Fibroblast of lung (primary cell): ENCODE measurements around the gene CDYL2. TPM values are rescaled to one million over a fixed set of nuclear protein-coding genes. Genes with fewer than 3 reads are reported as not detected.

Experiments used
- DNase-seq, 2 donors: peaks; one replicate each; pipeline versions ENCODE4 v3.0.0 to v3.0.0-alpha.2; 2010; ENCODE audit warnings: low read depth in 2 of 2
- H2AFZ ChIP-seq: 2 replicates; pipeline ENCODE4 v1.5.1; 2012; ENCODE audit warnings: low read length, control low read depth, inconsistent platforms
- H3K27ac ChIP-seq: 2 replicates; pipeline ENCODE4 v1.5.1; 2011; ENCODE audit warnings: low read length, control low read depth; ENCODE audit not compliant: insufficient read depth
- H3K27me3 ChIP-seq: 2 replicates; pipeline ENCODE4 v1.5.1; 2011; ENCODE audit warnings: mild to moderate bottlenecking, low read length; ENCODE audit not compliant: control insufficient read depth, insufficient read depth
- H3K36me3 ChIP-seq: 2 replicates; pipeline ENCODE4 v1.5.1; 2011; ENCODE audit warnings: low read length; ENCODE audit not compliant: control insufficient read depth, insufficient read depth
- H3K4me1 ChIP-seq: 2 replicates; pipeline ENCODE4 v1.5.1; 2011; ENCODE audit warnings: low read length; ENCODE audit not compliant: control insufficient read depth, insufficient read depth; ENCODE audit errors: extremely low read depth
- H3K4me2 ChIP-seq: 2 replicates; pipeline ENCODE4 v1.5.1; 2011; ENCODE audit warnings: low read length, control low read depth; ENCODE audit not compliant: insufficient read depth; ENCODE audit errors: extremely low read depth
- H3K4me3 ChIP-seq, 4 experiments: fragments of 200-600 bp in 1 of 4; sonication (generic) in 1 of 4; replicated peaks in 1 of 4; 2 replicates each; pipeline ENCODE4 v1.5.1; 2011 to 2016; ENCODE audit warnings: low read length in 4 of 4, low read depth in 3 of 4, mild to moderate bottlenecking in 3 of 4, control low read depth in 2 of 4, inconsistent platforms in 1 of 4, mixed read lengths in 1 of 4; ENCODE audit not compliant: insufficient read depth in 1 of 4; ENCODE audit errors: control extremely low read depth in 1 of 4
- H3K79me2 ChIP-seq: 2 replicates; pipeline ENCODE4 v1.5.1; 2012; ENCODE audit warnings: mild to moderate bottlenecking, low read length, inconsistent platforms; ENCODE audit not compliant: control insufficient read depth, insufficient read depth
- H3K9ac ChIP-seq: 2 replicates; pipeline ENCODE4 v1.5.1; 2011; ENCODE audit warnings: mild to moderate bottlenecking, low read length, control low read depth; ENCODE audit not compliant: insufficient read depth
- H3K9me3 ChIP-seq: 2 replicates; pipeline ENCODE4 v1.5.1; 2012; ENCODE audit warnings: low read depth, low read length; ENCODE audit not compliant: control insufficient read depth, insufficient read depth
- H4K20me1 ChIP-seq: 2 replicates; pipeline ENCODE4 v1.5.1; 2011; ENCODE audit warnings: low read length; ENCODE audit not compliant: control insufficient read depth, insufficient read depth; ENCODE audit errors: extremely low read depth
- EZH2 ChIP-seq: IDR thresholded peaks from 2 replicates; pipeline ENCODE4 v1.5.1; 2012; ENCODE audit warnings: low read length, control low read depth, mild to moderate bottlenecking; ENCODE audit errors: missing control alignments
- polyA plus RNA-seq, 2 donors: library from polyadenylated mRNA; depleted of rRNA in 1 of 2; stranded (reverse) in 1 of 2; unstranded in 1 of 2; fragments of >200 nt; gene quantifications; 2 replicates each; pipeline ENCODE4 v1.2.1, GENCODE V29; 2011 to 2012; ENCODE audit warnings: missing spikeins in 1 of 2
- total RNA-seq: library from RNA; depleted of rRNA; stranded (reverse); fragments of >200 nt; gene quantifications from 2 replicates; pipeline ENCODE4 v1.2.1, GENCODE V29; 2014
- TF ChIP-seq, protein P1 (sequence below), 2 donors: IDR thresholded peaks in 1 of 2; conservative IDR thresholded peaks in 1 of 2; 1 replicate in 1 of 2; 2 replicates in 1 of 2; pipeline ENCODE4 v1.5.1; 2011 to 2012; ENCODE audit warnings: low read length in 2 of 2, control low read depth in 1 of 2, inconsistent platforms in 1 of 2, low read depth in 1 of 2, mild to moderate bottlenecking in 1 of 2

CDYL2 gene
- total and polyA plus RNA-seq, 2 donors (not counting 1 experiment from before 2014, with no cell fraction given): 1.1 to 3.5 TPM

- no peak overlapping the region for H3K4me3 ChIP-seq
- no peak overlapping the region for H3K27ac ChIP-seq
- H2AFZ ChIP-seq: no peak overlapping the region
- no peaks in the 10 kb centered on the region for H3K27me3 ChIP-seq
- H3K79me2 ChIP-seq: no peaks in the 10 kb centered on the region
- no peaks in the 10 kb centered on the region for H3K9me3 ChIP-seq
- TF ChIP-seq EZH2: no peak
- TF ChIP-seq, protein P1, sequence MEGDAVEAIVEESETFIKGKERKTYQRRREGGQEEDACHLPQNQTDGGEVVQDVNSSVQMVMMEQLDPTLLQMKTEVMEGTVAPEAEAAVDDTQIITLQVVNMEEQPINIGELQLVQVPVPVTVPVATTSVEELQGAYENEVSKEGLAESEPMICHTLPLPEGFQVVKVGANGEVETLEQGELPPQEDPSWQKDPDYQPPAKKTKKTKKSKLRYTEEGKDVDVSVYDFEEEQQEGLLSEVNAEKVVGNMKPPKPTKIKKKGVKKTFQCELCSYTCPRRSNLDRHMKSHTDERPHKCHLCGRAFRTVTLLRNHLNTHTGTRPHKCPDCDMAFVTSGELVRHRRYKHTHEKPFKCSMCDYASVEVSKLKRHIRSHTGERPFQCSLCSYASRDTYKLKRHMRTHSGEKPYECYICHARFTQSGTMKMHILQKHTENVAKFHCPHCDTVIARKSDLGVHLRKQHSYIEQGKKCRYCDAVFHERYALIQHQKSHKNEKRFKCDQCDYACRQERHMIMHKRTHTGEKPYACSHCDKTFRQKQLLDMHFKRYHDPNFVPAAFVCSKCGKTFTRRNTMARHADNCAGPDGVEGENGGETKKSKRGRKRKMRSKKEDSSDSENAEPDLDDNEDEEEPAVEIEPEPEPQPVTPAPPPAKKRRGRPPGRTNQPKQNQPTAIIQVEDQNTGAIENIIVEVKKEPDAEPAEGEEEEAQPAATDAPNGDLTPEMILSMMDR (conservative IDR thresholded peaks at IDR 0.05 in 1 of 2, IDR thresholded peaks at IDR 0.05 in 1 of 2; ENCODE audit: low read depth in 1 of 2, low read length in 2 of 2): no peak
- H4K20me1 ChIP-seq: no peaks in the 10 kb centered on the region
- H3K36me3 ChIP-seq: no peaks in the 10 kb centered on the region
- H3K4me2 ChIP-seq: no peak overlapping the region
- no peaks in the 10 kb centered on the region for H3K4me1 ChIP-seq
- no peak overlapping the region for H3K9ac ChIP-seq
- no peak for DNase-seq
These were observed 252.1 kb downstream of the CDYL2 start for GRCh38 chr16:80552277-80552676.

Other genes with a start within 250 kb of the CDYL2 start
- gene CMC2, start 202.3 kb upstream of the CDYL2 start, total RNA-seq: 35.2 and 70.5 TPM in 2 replicates
- 77.3 and 128 TPM in 2 replicates for gene CMC2, start 202.3 kb upstream of the CDYL2 start, polyA plus RNA-seq
- 8.7 and 19.5 TPM in 2 replicates for gene CENPN, start 202.6 kb upstream of the CDYL2 start, total RNA-seq
- gene CENPN, start 202.6 kb upstream of the CDYL2 start, polyA plus RNA-seq: 33.8 and 86.6 TPM in 2 replicates
- gene ATMIN, start 231.2 kb upstream of the CDYL2 start, total RNA-seq: 52.8 and 56.8 TPM in 2 replicates
- 38.1 and 43.8 TPM in 2 replicates for gene ATMIN, start 231.2 kb upstream of the CDYL2 start, polyA plus RNA-seq